ENCODE results near the gene UBTF.

Gene UBTF

GRCh38 chr17:44197107-44197506 lies 22.4 kb downstream of the UBTF start:
- no peak for DNase-seq (ENCODE audit: low read depth)

GRCh38 chr17:44193326-44194084 lies 26.0 kb downstream of the UBTF start:
- DNase-seq (ENCODE audit: low read depth): no peak

- DNase-seq (ENCODE audit: low read depth): no peak
These were observed 26.7 kb downstream of the UBTF start for GRCh38 chr17:44192750-44193149.

- DNase-seq (ENCODE audit: low read depth): no peak
These were observed 27.5 kb downstream of the UBTF start for GRCh38 chr17:44191941-44192496.

- DNase-seq (ENCODE audit: low read depth): no peak
These were observed 28.1 kb downstream of the UBTF start for GRCh38 chr17:44191369-44191768.

GRCh38 chr17:44190481-44190880 lies 29.0 kb downstream of the UBTF start:
- DNase-seq (ENCODE audit: low read depth): no peak

GRCh38 chr17:44188576-44189403 lies 30.7 kb downstream of the UBTF start:
- DNase-seq (ENCODE audit: low read depth): no peak

- DNase-seq (ENCODE audit: low read depth): no peak
These were observed 32.2 kb downstream of the UBTF start for GRCh38 chr17:44187131-44187899.

- DNase-seq (ENCODE audit: low read depth): peak; percentile 97
These were observed 33.0 kb downstream of the UBTF start, which contains the start of gene TMUB2 for GRCh38 chr17:44186307-44187130. Gene TMUB2 (plus strand): TSS chr17:44186972. CDS start chr17:44187709, 737 bp downstream.

- DNase-seq (ENCODE audit: low read depth): no peak
These were observed 35.2 kb downstream of the UBTF start for GRCh38 chr17:44184212-44184810.

- no peak for DNase-seq (ENCODE audit: low read depth)
These were observed 36.5 kb downstream of the UBTF start for GRCh38 chr17:44183024-44183423.

- DNase-seq (ENCODE audit: low read depth): no peak
These were observed 41.3 kb downstream of the UBTF start for GRCh38 chr17:44178133-44178532.

- no peak for DNase-seq (ENCODE audit: low read depth)
These were observed 41.8 kb downstream of the UBTF start for GRCh38 chr17:44177640-44178039.

- DNase-seq (ENCODE audit: low read depth): no peak
These were observed 42.6 kb downstream of the UBTF start for GRCh38 chr17:44176671-44177501.

GRCh38 chr17:44176257-44176656 lies 43.2 kb downstream of the UBTF start:
- no peak for DNase-seq (ENCODE audit: low read depth)

- DNase-seq (ENCODE audit: low read depth): no peak
These were observed 45.0 kb downstream of the UBTF start for GRCh38 chr17:44174427-44174826.

- DNase-seq (ENCODE audit: low read depth): no peak
These were observed 47.5 kb downstream of the UBTF start for GRCh38 chr17:44171931-44172455.

- no peak for DNase-seq (ENCODE audit: low read depth)
These were observed 48.8 kb downstream of the UBTF start, which contains the start of gene ASB16 for GRCh38 chr17:44170499-44171201. Gene ASB16 (plus strand): TSS chr17:44170704. CDS start chr17:44170790, 86 bp downstream.

- DNase-seq (ENCODE audit: low read depth): no peak
These were observed 49.4 kb downstream of the UBTF start for GRCh38 chr17:44170135-44170498.

Data from non-pigmented ciliary epithelial cell (primary cell).